Measurements from ENCODE around the gene MALRD1.

MALRD1 gene

DNA sequence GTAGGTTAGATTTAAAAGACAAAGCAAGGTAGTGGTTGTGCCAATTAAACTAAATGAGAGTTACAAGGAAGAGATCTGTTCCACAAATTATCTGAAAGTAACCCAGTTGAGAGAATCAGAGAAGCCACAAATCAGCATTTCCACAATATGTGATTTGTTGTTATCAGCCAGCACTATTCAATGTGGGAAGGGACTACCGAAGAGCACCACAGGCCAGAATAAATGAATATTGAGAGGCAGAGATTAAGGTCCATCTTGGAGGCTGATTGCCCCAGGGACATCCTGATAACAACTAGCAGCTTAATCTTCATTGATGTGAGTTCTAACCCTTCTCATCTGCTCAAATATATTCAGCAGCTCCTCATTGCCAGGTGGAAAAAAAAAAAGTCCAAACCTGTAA lies 367.6 kb downstream of the MALRD1 start:
- Histone ChIP-seq H3K27ac (no peak overlapping the region), H3K9me3 (ENCODE audit: severe bottlenecking) (no peaks in the 10 kb centered on the region), H3K27me3 (ENCODE audit: insufficient read depth, low read depth, severe bottlenecking) (no peaks in the 10 kb centered on the region), H3K4me3 (ENCODE audit: low read depth, low read length) (no peak overlapping the region), H3K36me3 (no peaks in the 10 kb centered on the region)
- DNase-seq: no peak
- TF ChIP-seq, protein P1, sequence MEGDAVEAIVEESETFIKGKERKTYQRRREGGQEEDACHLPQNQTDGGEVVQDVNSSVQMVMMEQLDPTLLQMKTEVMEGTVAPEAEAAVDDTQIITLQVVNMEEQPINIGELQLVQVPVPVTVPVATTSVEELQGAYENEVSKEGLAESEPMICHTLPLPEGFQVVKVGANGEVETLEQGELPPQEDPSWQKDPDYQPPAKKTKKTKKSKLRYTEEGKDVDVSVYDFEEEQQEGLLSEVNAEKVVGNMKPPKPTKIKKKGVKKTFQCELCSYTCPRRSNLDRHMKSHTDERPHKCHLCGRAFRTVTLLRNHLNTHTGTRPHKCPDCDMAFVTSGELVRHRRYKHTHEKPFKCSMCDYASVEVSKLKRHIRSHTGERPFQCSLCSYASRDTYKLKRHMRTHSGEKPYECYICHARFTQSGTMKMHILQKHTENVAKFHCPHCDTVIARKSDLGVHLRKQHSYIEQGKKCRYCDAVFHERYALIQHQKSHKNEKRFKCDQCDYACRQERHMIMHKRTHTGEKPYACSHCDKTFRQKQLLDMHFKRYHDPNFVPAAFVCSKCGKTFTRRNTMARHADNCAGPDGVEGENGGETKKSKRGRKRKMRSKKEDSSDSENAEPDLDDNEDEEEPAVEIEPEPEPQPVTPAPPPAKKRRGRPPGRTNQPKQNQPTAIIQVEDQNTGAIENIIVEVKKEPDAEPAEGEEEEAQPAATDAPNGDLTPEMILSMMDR (IDR thresholded peaks at IDR 0.05; ENCODE audit: low read depth, low read length): no peak

GRCh38 chr10:19417740-19418139 lies 369.1 kb downstream of the MALRD1 start:
- H3K27me3 ChIP-seq (ENCODE audit: insufficient read depth, low read depth, severe bottlenecking): no peaks in the 10 kb centered on the region
- H3K9me3 ChIP-seq (ENCODE audit: severe bottlenecking): no peaks in the 10 kb centered on the region
- H3K27ac ChIP-seq: no peak overlapping the region
- no peaks in the 10 kb centered on the region for H3K36me3 ChIP-seq
- no peak overlapping the region for H3K4me3 ChIP-seq (ENCODE audit: low read depth, low read length)
- DNase-seq: no peak
- TF ChIP-seq, protein P1 (IDR thresholded peaks at IDR 0.05; ENCODE audit: low read depth, low read length): no peak

GRCh38 chr10:19421674-19422073 lies 373.1 kb downstream of the MALRD1 start:
- no peaks in the 10 kb centered on the region for H3K9me3 ChIP-seq (ENCODE audit: severe bottlenecking)
- H3K4me3 ChIP-seq (ENCODE audit: low read depth, low read length): no peak overlapping the region
- H3K36me3 ChIP-seq: no peaks in the 10 kb centered on the region
- no peak for DNase-seq
- TF ChIP-seq, protein P1 (IDR thresholded peaks at IDR 0.05; ENCODE audit: low read depth, low read length): no peak
- no peaks in the 10 kb centered on the region for H3K27me3 ChIP-seq (ENCODE audit: insufficient read depth, low read depth, severe bottlenecking)
- no peak overlapping the region for H3K27ac ChIP-seq

DNA sequence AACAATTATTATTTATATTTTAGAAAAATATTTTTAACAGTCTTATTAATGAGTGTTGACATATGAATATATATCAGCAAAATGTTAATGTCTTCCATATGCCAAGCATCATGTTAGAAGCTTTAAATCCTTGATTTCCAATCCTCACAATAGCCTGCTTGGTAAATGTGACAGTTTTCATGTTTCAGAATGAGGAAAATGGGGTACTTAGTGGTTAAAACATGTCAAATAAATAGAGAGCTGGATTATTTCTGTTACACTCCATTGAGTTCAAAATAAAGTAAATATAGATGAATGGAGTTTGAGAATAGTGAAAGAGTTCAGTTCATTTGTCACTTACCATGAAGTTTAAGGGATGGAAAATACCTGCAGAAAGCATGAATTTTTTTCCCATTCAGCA lies 377.4 kb downstream of the MALRD1 start:
- no peaks in the 10 kb centered on the region for H3K27me3 ChIP-seq (ENCODE audit: insufficient read depth, low read depth, severe bottlenecking)
- DNase-seq: no peak
- H3K27ac ChIP-seq: no peak overlapping the region
- H3K36me3 ChIP-seq: no peaks in the 10 kb centered on the region
- TF ChIP-seq, protein P1 (IDR thresholded peaks at IDR 0.05; ENCODE audit: low read depth, low read length): no peak
- no peak overlapping the region for H3K4me3 ChIP-seq (ENCODE audit: low read depth, low read length)
- no peaks in the 10 kb centered on the region for H3K9me3 ChIP-seq (ENCODE audit: severe bottlenecking)

- Histone ChIP-seq H3K9me3 (ENCODE audit: severe bottlenecking) (no peaks in the 10 kb centered on the region), H3K27ac (no peak overlapping the region), H3K27me3 (ENCODE audit: insufficient read depth, low read depth, severe bottlenecking) (no peaks in the 10 kb centered on the region), H3K36me3 (no peaks in the 10 kb centered on the region), H3K4me3 (ENCODE audit: low read depth, low read length) (no peak overlapping the region)
- TF ChIP-seq, protein P1 (IDR thresholded peaks at IDR 0.05; ENCODE audit: low read depth, low read length): no peak
- DNase-seq: no peak
Observed at GRCh38 chr10:19431622-19432351, 383.2 kb downstream of the MALRD1 start.

- no peaks in the 10 kb centered on the region for H3K9me3 ChIP-seq (ENCODE audit: severe bottlenecking)
- TF ChIP-seq, protein P1 (IDR thresholded peaks at IDR 0.05; ENCODE audit: low read depth, low read length): no peak
- H3K27ac ChIP-seq: no peak overlapping the region
- no peaks in the 10 kb centered on the region for H3K36me3 ChIP-seq
- H3K27me3 ChIP-seq (ENCODE audit: insufficient read depth, low read depth, severe bottlenecking): no peaks in the 10 kb centered on the region
- H3K4me3 ChIP-seq (ENCODE audit: low read depth, low read length): no peak overlapping the region
- DNase-seq: no peak
Observed at GRCh38 chr10:19449860-19450259, 401.3 kb downstream of the MALRD1 start.

Measured in WERI-Rb-1 (cell line).